Measurements from ENCODE around the gene CRPPA. TPM values are rescaled to one million over a fixed set of nuclear protein-coding genes. Genes with fewer than 3 reads are reported as not detected.
A peak's percentile ranks its signal among the peaks of the same experiment; 100 is the strongest.

The CRPPA gene
- total RNA-seq, 1 experiment from 2014 or later: 4.4 TPM

DNA sequence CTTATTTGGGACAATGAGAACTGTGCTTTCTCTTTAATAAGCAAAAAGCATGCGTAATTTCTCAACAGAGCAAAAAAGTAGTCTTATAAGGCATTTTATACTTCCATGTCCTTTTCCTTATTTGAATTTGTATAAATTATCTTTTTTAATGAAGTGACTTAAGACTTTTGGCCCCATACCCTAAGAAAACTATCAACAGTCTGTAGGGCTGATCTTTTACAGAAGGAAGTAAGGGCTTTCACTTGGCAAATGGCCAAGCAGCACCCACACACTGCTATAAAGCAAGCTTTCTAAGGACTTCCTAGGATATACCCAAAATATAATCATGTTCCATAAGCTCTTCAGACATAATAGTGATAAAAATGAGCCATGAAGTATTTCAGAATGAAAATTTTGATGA lies 3.4 kb downstream of the CRPPA start:
- H3K27me3 ChIP-seq (replicated peaks): no peaks in the 10 kb centered on the region
- H3K36me3 ChIP-seq: no peaks in the 10 kb centered on the region
- peaks cover 65% of the 10 kb centered on the region for H3K4me1 ChIP-seq (replicated peaks)
- no peaks in the 10 kb centered on the region for H3K9me3 ChIP-seq (replicated peaks)
- peak overlapping the region; percentile 51 for H3K27ac ChIP-seq
- no peak for DNase-seq (ENCODE audit: low read depth in 1 of 2, low spot score in 2 of 2)
- no peak overlapping the region for H3K4me3 ChIP-seq

DNA sequence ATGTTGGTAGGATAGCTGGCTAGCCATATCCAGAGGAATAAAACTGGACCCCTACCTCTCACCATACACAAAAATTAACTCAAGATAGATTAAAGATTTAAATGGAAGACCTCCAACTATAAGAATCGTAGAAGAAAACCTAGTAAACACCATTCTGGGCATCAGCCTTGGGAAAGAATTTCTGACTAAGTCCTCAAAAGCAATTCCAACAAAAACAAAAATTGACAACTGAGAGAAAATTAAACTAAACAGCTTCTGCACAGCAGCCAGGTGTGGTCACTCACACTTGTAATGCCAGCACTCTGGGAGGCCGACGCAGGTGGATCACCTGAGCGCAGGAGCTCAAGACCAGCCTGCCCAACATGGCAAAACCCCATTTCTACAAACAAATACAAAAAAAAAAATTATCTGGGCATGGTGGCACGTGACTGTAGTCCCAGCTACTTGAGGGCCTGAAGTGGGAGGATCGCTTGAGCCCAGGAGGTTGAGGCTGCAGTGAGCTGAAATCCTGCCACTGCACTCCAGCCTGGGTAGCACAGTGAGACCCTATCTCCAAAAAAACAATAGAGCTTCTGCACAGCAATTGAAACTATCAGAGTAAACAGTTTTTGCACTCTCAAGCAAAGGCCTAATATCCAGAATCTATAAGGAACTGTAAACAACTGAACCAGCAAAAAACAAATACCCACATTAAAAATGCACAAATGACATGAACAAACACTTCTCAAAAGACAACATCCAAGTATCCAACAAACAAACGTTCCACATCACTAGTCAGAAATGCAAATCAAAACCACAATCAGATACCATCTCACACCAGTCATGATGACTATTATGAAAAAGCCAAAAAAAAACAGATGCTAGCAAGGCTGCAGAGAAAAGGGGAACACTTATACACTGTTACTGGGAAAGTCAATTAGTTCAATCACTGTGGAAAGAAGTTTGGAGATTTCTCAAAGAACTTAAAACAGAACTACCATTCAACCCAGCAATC lies 4.8 kb downstream of the CRPPA start:
- DNase-seq (ENCODE audit: low read depth in 1 of 2, low spot score in 2 of 2): peak in 1 of 2 experiments; percentile 91
- no peak overlapping the region for H3K4me3 ChIP-seq
- H3K4me1 ChIP-seq (replicated peaks): peaks cover 69% of the 10 kb centered on the region
- peak overlapping the region; percentile 52 for H3K27ac ChIP-seq
- H3K9me3 ChIP-seq (replicated peaks): no peaks in the 10 kb centered on the region
- H3K27me3 ChIP-seq (replicated peaks): no peaks in the 10 kb centered on the region
- no peaks in the 10 kb centered on the region for H3K36me3 ChIP-seq

DNA sequence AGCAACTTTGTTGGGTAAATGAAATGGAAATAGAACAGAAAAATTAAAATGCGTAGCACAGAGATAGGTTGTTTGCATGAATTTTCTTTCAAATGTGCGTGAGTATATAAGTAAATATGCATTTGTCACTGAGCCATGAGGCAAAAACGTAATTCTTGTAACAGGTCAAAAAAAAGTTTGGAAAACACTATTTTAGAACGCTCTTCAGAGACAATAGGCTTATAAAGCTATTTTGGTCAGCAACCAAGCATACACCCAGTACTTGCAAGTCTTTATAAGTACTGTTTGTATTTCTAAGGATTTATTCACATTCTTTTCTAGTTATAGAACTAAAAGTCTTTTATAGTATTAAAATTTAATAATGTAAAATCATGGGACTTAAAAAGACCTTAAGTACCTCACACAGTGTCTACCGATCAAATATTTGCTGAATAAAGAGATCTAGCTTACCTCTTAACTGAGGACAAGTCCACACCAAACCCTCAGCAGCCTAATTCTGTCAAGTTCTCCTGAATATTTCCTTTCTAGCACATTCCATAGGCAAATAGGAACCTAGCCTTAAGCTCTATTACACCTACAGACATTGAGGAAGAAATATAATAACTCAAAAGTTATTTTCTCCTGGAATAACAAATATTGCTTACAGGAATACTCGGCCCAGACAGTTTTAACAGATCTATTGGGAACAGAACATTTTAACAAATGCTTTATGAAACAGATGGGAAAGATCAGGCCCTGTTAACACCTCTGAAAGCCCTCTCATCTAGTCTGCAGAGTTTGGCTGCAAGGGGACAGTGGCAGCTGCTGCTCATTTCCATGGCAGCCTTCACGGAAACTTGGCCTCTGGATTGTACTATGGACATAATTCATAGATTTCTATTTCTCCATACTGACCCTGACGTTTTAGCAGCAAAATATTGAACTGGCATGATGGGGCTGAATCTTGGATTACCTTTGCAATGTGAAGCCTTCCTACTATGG lies 8.8 kb downstream of the CRPPA start:
- Histone ChIP-seq H3K27ac (peak overlapping the region; percentile 66), H3K4me3 (no peak overlapping the region), H3K27me3 (replicated peaks) (no peaks in the 10 kb centered on the region), H3K36me3 (no peaks in the 10 kb centered on the region), H3K4me1 (replicated peaks) (peaks cover 65% of the 10 kb centered on the region), H3K9me3 (replicated peaks) (no peaks in the 10 kb centered on the region)
- peak in 1 of 2 experiments; percentile 47 for DNase-seq (ENCODE audit: low read depth in 1 of 2, low spot score in 2 of 2)

DNA sequence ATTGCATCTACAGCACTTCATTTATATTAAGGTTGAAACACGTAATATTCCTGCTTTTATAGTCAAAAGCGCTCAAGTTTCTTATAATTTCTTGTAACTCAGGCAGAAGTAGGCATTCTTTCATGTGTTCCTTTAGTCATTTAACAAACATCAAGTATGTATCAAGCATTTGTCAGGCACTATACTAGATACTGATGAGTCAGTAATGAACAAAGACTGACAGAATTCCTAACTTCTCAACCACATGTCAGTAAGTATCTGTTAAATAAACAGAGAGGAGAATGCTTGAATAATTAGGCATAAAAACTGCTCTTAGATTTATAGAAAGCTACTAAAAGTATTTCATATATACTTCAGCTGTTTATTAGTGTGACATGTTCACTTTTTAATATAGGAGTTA lies 9.9 kb downstream of the CRPPA start:
- no peaks in the 10 kb centered on the region for H3K9me3 ChIP-seq (replicated peaks)
- no peaks in the 10 kb centered on the region for H3K36me3 ChIP-seq
- DNase-seq (ENCODE audit: low read depth in 1 of 2, low spot score in 2 of 2): peak in 1 of 2 experiments; percentile 52
- no peaks in the 10 kb centered on the region for H3K27me3 ChIP-seq (replicated peaks)
- peaks cover 53% of the 10 kb centered on the region for H3K4me1 ChIP-seq (replicated peaks)
- H3K27ac ChIP-seq: peak overlapping the region; percentile 66
- H3K4me3 ChIP-seq: no peak overlapping the region

DNA sequence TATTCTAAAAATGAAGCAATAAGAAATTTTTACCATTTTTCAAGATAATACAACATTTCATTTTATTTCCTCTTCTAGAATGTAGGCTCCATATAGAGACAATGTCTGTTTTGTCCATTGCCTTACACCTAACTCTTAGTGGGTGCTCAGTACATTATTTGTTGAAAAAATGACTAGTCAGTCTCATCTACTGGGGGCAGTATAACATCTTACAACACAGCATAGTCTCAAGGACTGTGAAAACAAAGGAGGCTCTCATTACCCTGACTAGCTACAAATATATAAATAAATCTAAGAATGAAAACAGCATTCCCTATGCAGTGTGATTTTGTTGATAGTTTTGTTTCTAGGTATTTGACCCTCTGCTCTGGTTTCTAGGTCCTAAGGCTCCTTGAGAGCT lies 11.6 kb downstream of the CRPPA start:
- Histone ChIP-seq H3K4me3 (no peak overlapping the region), H3K27ac (no peak overlapping the region), H3K36me3 (no peaks in the 10 kb centered on the region), H3K9me3 (replicated peaks) (no peaks in the 10 kb centered on the region), H3K4me1 (replicated peaks) (peaks cover 44% of the 10 kb centered on the region), H3K27me3 (replicated peaks) (no peaks in the 10 kb centered on the region)
- peak in 1 of 2 experiments; percentile 38 for DNase-seq (ENCODE audit: low read depth in 1 of 2, low spot score in 2 of 2)

DNA sequence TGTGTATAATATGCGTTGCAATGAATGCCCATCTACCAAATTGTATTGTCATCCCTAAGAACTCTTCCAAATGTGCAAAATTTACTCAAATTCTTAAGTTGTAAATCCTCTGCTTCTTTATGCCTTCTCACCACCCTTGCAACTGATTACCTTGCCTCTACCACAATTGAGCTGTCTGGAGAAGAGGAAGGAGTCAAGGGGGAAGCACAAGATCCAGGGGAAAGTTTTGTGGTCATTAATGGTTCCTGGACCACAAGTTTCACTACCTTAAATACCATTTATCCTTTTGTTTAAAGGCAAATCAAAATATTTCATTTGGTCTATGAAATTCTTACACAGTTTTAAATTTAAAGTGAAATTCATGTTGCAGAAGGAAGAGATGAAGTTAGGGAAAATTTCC lies 16.7 kb downstream of the CRPPA start:
- peaks cover 10% of the 10 kb centered on the region for H3K36me3 ChIP-seq
- no peak for DNase-seq (ENCODE audit: low read depth in 1 of 2, low spot score in 2 of 2)
- H3K4me1 ChIP-seq (replicated peaks): peaks cover 1% of the 10 kb centered on the region
- H3K4me3 ChIP-seq: no peak overlapping the region
- H3K9me3 ChIP-seq (replicated peaks): peaks cover 9% of the 10 kb centered on the region
- no peaks in the 10 kb centered on the region for H3K27me3 ChIP-seq (replicated peaks)
- H3K27ac ChIP-seq: no peak overlapping the region

DNA sequence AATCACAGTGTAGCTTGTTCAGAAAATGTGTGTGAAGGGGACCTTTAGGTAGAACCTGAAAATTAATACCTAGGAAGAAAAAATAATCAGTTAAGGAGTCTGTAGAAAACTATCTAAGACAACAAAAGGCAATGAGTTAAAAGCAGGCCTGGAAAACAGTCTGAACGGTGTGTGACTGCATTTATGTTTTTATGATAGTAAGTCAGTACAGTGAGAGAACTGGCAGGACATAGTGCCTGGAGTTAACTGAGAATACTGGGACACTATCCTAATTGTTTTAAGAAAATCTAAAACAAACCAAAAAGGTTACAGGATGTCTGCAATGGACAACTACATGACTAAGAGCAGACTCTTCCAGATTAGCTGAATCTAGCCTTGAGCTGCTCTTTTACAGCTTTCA lies 17.9 kb downstream of the CRPPA start:
- Histone ChIP-seq H3K4me3 (no peak overlapping the region), H3K36me3 (peaks cover 14% of the 10 kb centered on the region), H3K27me3 (replicated peaks) (no peaks in the 10 kb centered on the region), H3K27ac (no peak overlapping the region), H3K4me1 (replicated peaks) (no peaks in the 10 kb centered on the region), H3K9me3 (replicated peaks) (peaks cover 19% of the 10 kb centered on the region)
- no peak for DNase-seq (ENCODE audit: low read depth in 1 of 2, low spot score in 2 of 2)

DNA sequence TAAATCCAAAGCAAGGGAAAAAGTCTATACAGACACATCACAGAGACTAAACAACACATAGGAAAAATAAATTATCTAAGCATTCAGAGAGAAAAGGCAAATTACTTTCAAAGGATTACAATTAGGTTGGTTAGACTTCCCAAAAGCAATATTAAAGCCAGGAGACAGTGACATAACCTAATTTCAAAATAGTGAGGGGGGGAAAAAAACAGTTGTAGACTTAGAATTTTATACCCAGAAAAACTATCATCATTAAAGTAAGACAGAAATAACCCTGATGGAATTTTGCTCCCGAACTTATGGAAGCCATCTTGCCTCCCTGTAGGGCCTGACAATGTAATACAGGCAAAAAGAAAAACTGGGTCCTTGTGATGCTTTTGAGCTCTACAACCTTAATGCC lies 18.4 kb downstream of the CRPPA start:
- DNase-seq (ENCODE audit: low read depth in 1 of 2, low spot score in 2 of 2): no peak
- H3K9me3 ChIP-seq (replicated peaks): peaks cover 23% of the 10 kb centered on the region
- H3K27me3 ChIP-seq (replicated peaks): no peaks in the 10 kb centered on the region
- H3K4me1 ChIP-seq (replicated peaks): no peaks in the 10 kb centered on the region
- H3K36me3 ChIP-seq: peaks cover 16% of the 10 kb centered on the region
- H3K27ac ChIP-seq: no peak overlapping the region
- no peak overlapping the region for H3K4me3 ChIP-seq

DNA sequence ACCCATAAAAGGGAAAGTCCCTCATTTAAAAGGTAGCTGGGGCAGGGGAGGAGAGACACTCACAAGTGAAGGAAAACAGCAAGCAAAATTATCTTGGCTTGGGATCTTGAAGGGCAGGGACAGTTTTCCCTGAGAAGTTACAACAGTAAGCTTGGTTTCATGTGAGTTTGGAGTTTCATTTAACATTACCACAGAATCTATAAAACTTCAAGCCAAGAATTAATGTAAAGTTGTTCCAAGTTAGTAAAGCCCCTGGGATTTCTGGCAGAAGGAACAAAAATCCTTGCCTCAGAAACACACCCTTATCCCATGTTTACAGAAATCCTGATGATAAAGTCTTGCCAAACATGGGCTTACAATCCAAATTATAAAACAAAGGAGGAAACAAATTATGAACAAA lies 19.2 kb downstream of the CRPPA start:
- H3K27ac ChIP-seq: no peak overlapping the region
- DNase-seq (ENCODE audit: low read depth in 1 of 2, low spot score in 2 of 2): no peak
- H3K4me1 ChIP-seq (replicated peaks): no peaks in the 10 kb centered on the region
- H3K36me3 ChIP-seq: peaks cover 16% of the 10 kb centered on the region
- no peaks in the 10 kb centered on the region for H3K27me3 ChIP-seq (replicated peaks)
- H3K9me3 ChIP-seq (replicated peaks): peaks cover 32% of the 10 kb centered on the region
- no peak overlapping the region for H3K4me3 ChIP-seq

DNA sequence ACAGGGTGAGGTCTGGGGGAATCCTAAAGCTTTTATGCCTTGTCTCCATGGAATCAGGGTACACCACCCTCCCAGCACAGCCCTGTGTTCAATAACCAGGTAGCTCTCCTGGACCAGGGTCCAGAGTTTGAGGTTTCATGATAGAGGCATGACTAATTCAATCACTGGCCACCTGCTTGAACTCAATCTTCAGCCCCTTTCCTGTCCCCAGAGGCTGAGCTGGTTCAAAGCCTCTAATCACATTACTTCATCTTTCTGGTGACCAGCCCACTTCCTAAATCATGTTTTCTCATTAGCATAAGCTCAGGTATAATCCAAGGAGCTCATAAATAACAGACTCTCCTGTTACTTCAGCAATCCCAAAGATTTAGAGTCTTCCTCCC lies 20.5 kb downstream of the CRPPA start:
- H3K36me3 ChIP-seq: peaks cover 16% of the 10 kb centered on the region
- no peak for DNase-seq (ENCODE audit: low read depth in 1 of 2, low spot score in 2 of 2)
- H3K27ac ChIP-seq: no peak overlapping the region
- peaks cover 39% of the 10 kb centered on the region for H3K9me3 ChIP-seq (replicated peaks)
- H3K4me3 ChIP-seq: no peak overlapping the region
- H3K4me1 ChIP-seq (replicated peaks): no peaks in the 10 kb centered on the region
- no peaks in the 10 kb centered on the region for H3K27me3 ChIP-seq (replicated peaks)

DNA sequence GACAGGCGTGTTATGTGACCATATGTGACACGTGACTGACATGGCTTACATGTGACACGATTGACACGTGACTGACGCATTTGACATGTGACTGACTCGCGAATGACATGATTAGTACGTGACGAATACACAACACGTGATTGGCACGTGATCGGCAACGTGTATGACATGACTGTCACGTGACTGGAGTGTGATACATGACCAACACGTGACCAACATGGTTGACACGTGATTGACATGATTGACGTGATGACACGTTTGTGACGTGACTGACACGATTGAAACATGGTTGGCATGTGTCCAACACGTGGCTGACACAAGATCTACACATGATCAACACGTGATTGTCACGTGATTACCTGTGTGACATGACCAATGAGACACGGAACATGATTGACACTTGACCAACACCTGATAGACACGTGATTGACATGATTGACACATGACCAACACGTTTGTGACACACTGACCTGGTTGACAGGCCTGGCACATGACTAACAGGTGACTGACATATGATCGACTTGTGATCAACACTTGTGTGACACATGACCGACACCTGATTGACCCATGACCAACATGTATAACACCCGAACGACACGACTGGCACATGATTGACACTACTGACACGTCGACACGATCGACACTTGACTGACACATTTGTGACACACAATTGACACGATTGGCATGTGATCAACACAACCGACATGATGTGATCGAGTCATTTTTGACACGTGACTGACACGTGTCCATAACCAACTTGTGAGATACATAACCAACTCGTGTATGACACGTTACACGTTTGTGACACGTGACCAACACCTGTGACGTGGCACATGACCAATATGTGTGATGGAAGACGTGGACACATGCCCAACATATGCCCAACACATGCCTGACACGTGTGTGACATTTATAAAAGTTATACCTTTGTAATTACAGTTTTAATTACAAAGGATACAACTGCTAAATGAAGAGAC lies 21.1 kb downstream of the CRPPA start:
- Histone ChIP-seq H3K4me3 (no peak overlapping the region), H3K36me3 (peaks cover 16% of the 10 kb centered on the region), H3K27me3 (replicated peaks) (no peaks in the 10 kb centered on the region), H3K27ac (no peak overlapping the region), H3K4me1 (replicated peaks) (no peaks in the 10 kb centered on the region), H3K9me3 (replicated peaks) (peaks cover 39% of the 10 kb centered on the region)
- no peak for DNase-seq (ENCODE audit: low read depth in 1 of 2, low spot score in 2 of 2)

DNA sequence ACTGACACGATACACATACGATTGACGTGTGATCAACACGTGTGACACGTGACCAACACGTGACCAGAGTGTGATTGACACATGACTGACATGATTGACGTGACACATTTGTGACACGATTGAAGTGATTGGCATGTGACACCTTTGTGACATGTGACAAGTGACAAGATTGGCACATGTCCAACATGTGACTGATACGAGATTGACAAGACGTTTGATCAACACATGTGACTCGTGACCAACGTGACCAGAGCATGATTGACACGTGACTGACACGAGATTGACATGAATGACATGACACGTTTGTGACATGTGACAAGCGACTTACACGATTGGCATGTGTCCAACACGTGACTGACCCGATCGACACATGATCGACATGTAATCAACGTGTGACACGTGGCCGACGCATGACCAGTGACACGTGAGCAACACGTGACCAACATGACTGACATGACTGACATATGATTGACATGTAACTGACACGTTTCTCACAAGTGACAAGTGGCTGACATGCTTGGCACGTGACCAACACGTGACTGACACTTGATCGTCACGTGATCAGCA lies 22.0 kb downstream of the CRPPA start:
- Histone ChIP-seq H3K36me3 (peaks cover 16% of the 10 kb centered on the region), H3K9me3 (replicated peaks) (peaks cover 39% of the 10 kb centered on the region), H3K27ac (no peak overlapping the region), H3K4me1 (replicated peaks) (no peaks in the 10 kb centered on the region), H3K4me3 (no peak overlapping the region), H3K27me3 (replicated peaks) (no peaks in the 10 kb centered on the region)
- no peak for DNase-seq (ENCODE audit: low read depth in 1 of 2, low spot score in 2 of 2)
